HepG2 (cell line): ENCODE data around the gene ARHGAP12. TPM values are rescaled to one million over a fixed set of nuclear protein-coding genes. Genes with fewer than 3 reads are reported as not detected.

ENCODE experiments used
- CEBPB ChIP-seq: IDR thresholded peaks from 2 replicates; pipeline ENCODE4 v1.6.1; 2011; ENCODE audit warnings: low read depth, low read length, improper control_type of control experiment, borderline replicate concordance
- ELF1 ChIP-seq: sonication (generic); formaldehyde crosslinking; IDR thresholded peaks from 2 replicates; pipeline ENCODE4 v1.4.0; 2020; ENCODE audit warnings: missing genetic modification reagents
- GABPB1 ChIP-seq: IDR thresholded peaks from 2 replicates; pipeline ENCODE4 v1.6.1; 2016; ENCODE audit warnings: mild to moderate bottlenecking, missing genetic modification reagents, moderate library complexity, missing compliant biosample characterization
- GATAD2A ChIP-seq: IDR thresholded peaks from 2 replicates; pipeline ENCODE4 v1.6.1; 2016
- HCFC1 ChIP-seq: fragments of 150-350 bp; IDR thresholded peaks from 2 replicates; pipeline ENCODE4 v1.6.1; 2014; ENCODE audit warnings: low read depth, low read length
- HOXD1 ChIP-seq: sonication (generic); formaldehyde crosslinking; IDR thresholded peaks from 2 replicates; pipeline ENCODE4 v1.5.0; 2020; ENCODE audit warnings: missing genetic modification reagents
- JDP2 ChIP-seq: sonication (generic); formaldehyde crosslinking; IDR thresholded peaks from 2 replicates; pipeline ENCODE4 v1.8.1; 2022; ENCODE audit warnings: missing genetic modification reagents, borderline replicate concordance
- MIER2 ChIP-seq: IDR thresholded peaks from 2 replicates; pipeline ENCODE4 v1.6.1; 2016; ENCODE audit warnings: missing biosample characterization, missing genetic modification reagents
- NAIF1 ChIP-seq: sonication (generic); formaldehyde crosslinking; IDR thresholded peaks from 2 replicates; pipeline ENCODE4 v1.5.0; 2020; ENCODE audit warnings: mild to moderate bottlenecking, missing genetic modification reagents, borderline replicate concordance
- NBN ChIP-seq: fragments of 450-650 bp; conservative IDR thresholded peaks from 2 replicates; pipeline ENCODE4 v1.6.1; 2017
- NR2F2 ChIP-seq: IDR thresholded peaks from 2 replicates; pipeline ENCODE4 v1.6.1; 2012; ENCODE audit warnings: low read depth, inconsistent platforms, borderline replicate concordance
- PITX1 ChIP-seq: sonication (generic); formaldehyde crosslinking; IDR thresholded peaks from 2 replicates; pipeline ENCODE4 v1.5.1; 2020; ENCODE audit warnings: mild to moderate bottlenecking, missing genetic modification reagents
- RBAK ChIP-seq: sonication (generic); formaldehyde crosslinking; IDR thresholded peaks from 2 replicates; pipeline ENCODE4 v1.5.1; 2020; ENCODE audit warnings: mild to moderate bottlenecking, missing genetic modification reagents
- RBM22 ChIP-seq: fragments of 200-400 bp; formaldehyde crosslinking; optimal IDR thresholded peaks from 2 replicates; pipeline ENCODE3; 2017; ENCODE audit warnings: mild to moderate bottlenecking, low read length, moderate library complexity
- SNAI1 ChIP-seq: sonication (generic); formaldehyde crosslinking; IDR thresholded peaks from 2 replicates; pipeline ENCODE4 v1.5.0; 2020; ENCODE audit warnings: mild to moderate bottlenecking, missing genetic modification reagents, borderline replicate concordance
- SPEN ChIP-seq: sonication (generic); formaldehyde crosslinking; IDR thresholded peaks from 2 replicates; pipeline ENCODE4 v1.5.1; 2020; ENCODE audit warnings: low read depth, mild to moderate bottlenecking, missing genetic modification reagents
- SRSF4 ChIP-seq: fragments of 200-400 bp; formaldehyde crosslinking; IDR thresholded peaks from one replicate; pipeline ENCODE4 v1.6.1; 2018; ENCODE audit warnings: mild to moderate bottlenecking, low read depth, low read length, moderate library complexity; ENCODE audit not compliant: poor library complexity, severe bottlenecking
- ZNF251 ChIP-seq: sonication (generic); formaldehyde crosslinking; IDR thresholded peaks from 2 replicates; pipeline ENCODE4 v1.9.0; 2021; ENCODE audit warnings: mild to moderate bottlenecking, missing genetic modification reagents
- ZNF350 ChIP-seq: sonication (generic); formaldehyde crosslinking; IDR thresholded peaks from 2 replicates; pipeline ENCODE4 v1.4.0; 2020; ENCODE audit warnings: mild to moderate bottlenecking, low read depth, missing genetic modification reagents, borderline replicate concordance
- ZNF510 ChIP-seq: sonication (generic); formaldehyde crosslinking; IDR thresholded peaks from 2 replicates; pipeline ENCODE4 v1.4.0; 2020; ENCODE audit warnings: low read depth, mild to moderate bottlenecking, missing genetic modification reagents
- ZNF530 ChIP-seq: sonication (generic); formaldehyde crosslinking; IDR thresholded peaks from 2 replicates; pipeline ENCODE4 v1.5.0; 2020; ENCODE audit warnings: low read depth, mild to moderate bottlenecking, missing genetic modification reagents
- ZNF556 ChIP-seq: sonication (generic); formaldehyde crosslinking; IDR thresholded peaks from 2 replicates; pipeline ENCODE4 v1.4.0; 2020; ENCODE audit warnings: mild to moderate bottlenecking, missing genetic modification reagents, borderline replicate concordance
- ZNF577 ChIP-seq: sonication (generic); formaldehyde crosslinking; IDR thresholded peaks from 2 replicates; pipeline ENCODE4 v1.4.0; 2020; ENCODE audit warnings: mild to moderate bottlenecking, low read depth, missing genetic modification reagents, borderline replicate concordance
- ZNF652 ChIP-seq: IDR thresholded peaks from 2 replicates; pipeline ENCODE4 v1.6.1; 2016; ENCODE audit warnings: low read depth, borderline replicate concordance
- ZNF747 ChIP-seq: sonication (generic); formaldehyde crosslinking; IDR thresholded peaks from 2 replicates; pipeline ENCODE4 v1.8.1; 2023; ENCODE audit warnings: missing genetic modification reagents, mild to moderate bottlenecking, borderline replicate concordance
- ZNF792 ChIP-seq: IDR thresholded peaks from 2 replicates; pipeline ENCODE4 v1.6.1; 2016
- ZSCAN31 ChIP-seq: sonication (generic); formaldehyde crosslinking; IDR thresholded peaks from 2 replicates; pipeline ENCODE4 v1.5.0; 2020; ENCODE audit warnings: low read depth, mild to moderate bottlenecking, missing genetic modification reagents
- polyA plus RNA-seq, 8 experiments: library from polyadenylated mRNA; depleted of rRNA in 3 of 8; stranded (reverse) in 7 of 8; unstranded in 1 of 8; fragments of >200 nt; fragmentation: Illumina TruSeq in 4 of 8; extraction: Trizol in 4 of 8; gene quantifications; 2 replicates each; pipeline versions ENCODE4 v1.2.1 to v1.2.3, GENCODE V29; 2011 to 2016; ENCODE audit warnings: low read depth in 4 of 8, missing spikeins in 1 of 8, mixed read lengths in 1 of 8; ENCODE audit not compliant: insufficient read depth in 1 of 8
- total RNA-seq, 5 experiments: library from RNA; depleted of rRNA; stranded (reverse); fragments of >200 nt; fragmentation: Illumina TruSeq; extraction: Trizol; gene quantifications; 2 replicates each; pipeline ENCODE4 v1.2.3, GENCODE V29; 2016; ENCODE audit warnings: low read depth in 1 of 5
- TF ChIP-seq, protein P1 (sequence below): sonication (generic); formaldehyde crosslinking; IDR thresholded peaks from 2 replicates; pipeline ENCODE4 v1.8.1; 2023; ENCODE audit warnings: missing genetic modification reagents, mild to moderate bottlenecking, borderline replicate concordance
- TF ChIP-seq, protein P2 (sequence below): IDR thresholded peaks from 2 replicates; pipeline ENCODE4 v1.6.1; 2016; ENCODE audit warnings: missing compliant biosample characterization, missing genetic modification reagents, borderline replicate concordance
- TF ChIP-seq, protein P3 (sequence below): IDR thresholded peaks from 2 replicates; pipeline ENCODE4 v1.6.1; 2016; ENCODE audit warnings: missing compliant biosample characterization, missing genetic modification reagents, borderline replicate concordance

Gene ARHGAP12
- total and polyA plus RNA-seq, 2 of the 13 experiments (the other 11 are each of a cell fraction or from before 2014, with no cell fraction given) = 25.0 to 54.6 TPM

GRCh38 chr10:31929261-31930022 is 811 bp upstream of the ARHGAP12 start (continued):
- TF ChIP-seq SPEN (CRISPR knock-in tag) (no peak; the same call in 1 of the 2 replicates), JDP2 (no peak), RBM22 (no peak), SRSF4 (no peak), ZNF556 (CRISPR knock-in tag) (no peak), ZNF350 (no peak; the same call in 1 of the 2 replicates), ELF1 (CRISPR knock-in tag) (peak; percentile 97), CEBPB (no peak), ZNF652 (CRISPR knock-in tag) (no peak), RBAK (CRISPR knock-in tag) (no peak), ZNF251 (no peak), ZNF577 (CRISPR knock-in tag) (no peak), GABPB1 (CRISPR knock-in tag) (peak; percentile 48), ZSCAN31 (CRISPR knock-in tag) (no peak), GATAD2A (CRISPR knock-in tag) (peak; percentile 23; the same call in 1 of the 2 replicates), ZNF747 (CRISPR knock-in tag) (no peak), ZNF792 (no peak; the same call in 1 of the 2 replicates), NR2F2 (peak; percentile 19; the same call in 1 of the 2 replicates), HOXD1 (no peak), ZNF530 (CRISPR knock-in tag) (no peak), HCFC1 (no peak), PITX1 (no peak), ZNF510 (CRISPR knock-in tag) (no peak; the same call in 1 of the 2 replicates), SNAI1 (CRISPR knock-in tag) (no peak), MIER2 (CRISPR knock-in tag) (no peak), NBN (no peak), NAIF1 (CRISPR knock-in tag) (no peak)
- TF ChIP-seq, protein P1, sequence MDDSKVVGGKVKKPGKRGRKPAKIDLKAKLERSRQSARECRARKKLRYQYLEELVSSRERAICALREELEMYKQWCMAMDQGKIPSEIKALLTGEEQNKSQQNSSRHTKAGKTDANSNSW (CRISPR knock-in tag) = no peak
- TF ChIP-seq, protein P2, sequence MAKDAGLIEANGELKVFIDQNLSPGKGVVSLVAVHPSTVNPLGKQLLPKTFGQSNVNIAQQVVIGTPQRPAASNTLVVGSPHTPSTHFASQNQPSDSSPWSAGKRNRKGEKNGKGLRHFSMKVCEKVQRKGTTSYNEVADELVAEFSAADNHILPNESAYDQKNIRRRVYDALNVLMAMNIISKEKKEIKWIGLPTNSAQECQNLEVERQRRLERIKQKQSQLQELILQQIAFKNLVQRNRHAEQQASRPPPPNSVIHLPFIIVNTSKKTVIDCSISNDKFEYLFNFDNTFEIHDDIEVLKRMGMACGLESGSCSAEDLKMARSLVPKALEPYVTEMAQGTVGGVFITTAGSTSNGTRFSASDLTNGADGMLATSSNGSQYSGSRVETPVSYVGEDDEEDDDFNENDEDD = no peak
- TF ChIP-seq, protein P3, sequence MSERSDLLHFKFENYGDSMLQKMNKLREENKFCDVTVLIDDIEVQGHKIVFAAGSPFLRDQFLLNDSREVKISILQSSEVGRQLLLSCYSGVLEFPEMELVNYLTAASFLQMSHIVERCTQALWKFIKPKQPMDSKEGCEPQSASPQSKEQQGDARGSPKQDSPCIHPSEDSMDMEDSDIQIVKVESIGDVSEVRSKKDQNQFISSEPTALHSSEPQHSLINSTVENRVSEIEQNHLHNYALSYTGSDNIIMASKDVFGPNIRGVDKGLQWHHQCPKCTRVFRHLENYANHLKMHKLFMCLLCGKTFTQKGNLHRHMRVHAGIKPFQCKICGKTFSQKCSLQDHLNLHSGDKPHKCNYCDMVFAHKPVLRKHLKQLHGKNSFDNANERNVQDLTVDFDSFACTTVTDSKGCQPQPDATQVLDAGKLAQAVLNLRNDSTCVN (CRISPR knock-in tag) = no peak
